Esophagus squamous epithelium (tissue), 4 donors: Measurements from ENCODE around the gene ABCG2.

Experiments used
- CTCF ChIP-seq, 6 experiments: fragments of 450-650 bp in 4 of 6; fragments of 200-600 bp in 2 of 6; sonication (generic) in 2 of 6; IDR thresholded peaks; one replicate each; pipeline ENCODE4 v1.5.1; 2016 to 2019; ENCODE audit warnings: antibody characterized with exemption in 6 of 6, mild to moderate bottlenecking in 4 of 6, moderate library complexity in 4 of 6
- POLR2A ChIP-seq, 4 donors: fragments of 450-650 bp; IDR thresholded peaks; one replicate each; pipeline ENCODE4 v1.6.1; 2017; ENCODE audit warnings: antibody characterized with exemption in 4 of 4, mild to moderate bottlenecking in 4 of 4, moderate library complexity in 3 of 4

GRCh38 chr4:88062843-88063242, 95.6 kb downstream of the ABCG2 start:
- no peak for TF ChIP-seq CTCF (IDR thresholded peaks at IDR 0.05)
- no peak for TF ChIP-seq POLR2A (IDR thresholded peaks at IDR 0.05)
